CD14-positive monocyte (primary cell): ENCODE data around the gene FTL. TPM values are rescaled to one million over a fixed set of nuclear protein-coding genes. Genes with fewer than 3 reads are reported as not detected.

Source experiments
- DNase-seq, 3 donors: peaks; one replicate each; pipeline ENCODE4 v3.0.0-alpha.2; 2011 to 2022
- H2AFZ ChIP-seq: 2 replicates; pipeline ENCODE4 v1.6.0; 2012; ENCODE audit warnings: mild to moderate bottlenecking, low read depth, low read length, inconsistent platforms; ENCODE audit not compliant: insufficient read depth, poor library complexity, severe bottlenecking
- H3K27ac ChIP-seq, 2 donors: 1 replicate in 1 of 2; 2 replicates in 1 of 2; pipeline ENCODE4 v1.5.1; 2012 to 2013; ENCODE audit warnings: low read length in 2 of 2, control low read depth in 1 of 2, inconsistent platforms in 1 of 2, low read depth in 1 of 2, mild to moderate bottlenecking in 1 of 2
- H3K27me3 ChIP-seq, 2 donors: one replicate each; pipeline versions ENCODE4 v1.6.0 to v1.6.1; 2011 to 2013; ENCODE audit warnings: low read length in 2 of 2; ENCODE audit not compliant: control insufficient read depth in 2 of 2, insufficient read depth in 2 of 2
- H3K36me3 ChIP-seq, 2 donors: replicated peaks in 1 of 2; 1 replicate in 1 of 2; 2 replicates in 1 of 2; pipeline versions ENCODE4 v1.5.1 to v1.6.1; 2012 to 2013; ENCODE audit warnings: low read length in 2 of 2, control low read depth in 1 of 2, inconsistent platforms in 1 of 2, mild to moderate bottlenecking in 1 of 2; ENCODE audit not compliant: insufficient read depth in 2 of 2, control insufficient read depth in 1 of 2
- H3K4me1 ChIP-seq, 2 donors: 1 replicate in 1 of 2; 2 replicates in 1 of 2; pipeline versions ENCODE4 v1.5.1 to v1.6.1; 2012 to 2013; ENCODE audit warnings: low read length in 2 of 2, control low read depth in 1 of 2, inconsistent platforms in 1 of 2, mild to moderate bottlenecking in 1 of 2, moderate library complexity in 1 of 2; ENCODE audit not compliant: insufficient read depth in 2 of 2, control insufficient read depth in 1 of 2
- H3K4me2 ChIP-seq: replicated peaks from 2 replicates; pipeline ENCODE3; 2012; ENCODE audit warnings: low read length, moderate library complexity, mild to moderate bottlenecking; ENCODE audit not compliant: poor library complexity, severe bottlenecking; ENCODE audit errors: extremely low read depth
- H3K4me3 ChIP-seq, 3 experiments: fragments of 200-600 bp in 1 of 3; sonication (generic) in 1 of 3; replicated peaks in 1 of 3; 1 replicate in 2 of 3; 2 replicates in 1 of 3; pipeline ENCODE4 v1.5.1; 2011 to 2013; ENCODE audit warnings: low read length in 3 of 3, mild to moderate bottlenecking in 3 of 3, control low read depth in 2 of 3, low read depth in 2 of 3, inconsistent platforms in 1 of 3, moderate library complexity in 1 of 3
- H3K79me2 ChIP-seq: 2 replicates; pipeline ENCODE4 v1.6.0; 2012; ENCODE audit warnings: mild to moderate bottlenecking, control low read depth, inconsistent platforms, low read length, moderate library complexity; ENCODE audit not compliant: insufficient read depth
- H3K9ac ChIP-seq: 2 replicates; pipeline ENCODE4 v1.6.0; 2017; ENCODE audit warnings: low read length, mild to moderate bottlenecking; ENCODE audit not compliant: insufficient read depth, poor library complexity, severe bottlenecking
- H3K9me3 ChIP-seq, 2 donors: replicated peaks in 1 of 2; 1 replicate in 1 of 2; 2 replicates in 1 of 2; pipeline versions ENCODE4 v1.5.1 to v1.6.1; 2012 to 2013; ENCODE audit warnings: low read length in 2 of 2, control low read depth in 1 of 2; ENCODE audit not compliant: control insufficient read depth in 1 of 2, insufficient read depth in 1 of 2
- H4K20me1 ChIP-seq: 2 replicates; pipeline ENCODE4 v1.6.0; 2012; ENCODE audit warnings: mild to moderate bottlenecking, low read length, control low read depth, moderate library complexity; ENCODE audit not compliant: insufficient read depth
- H3K27ac Mint-ChIP-seq, 7 donors: one replicate each; pipeline ENCODE4 v1.8.0; 2020; ENCODE audit warnings: mild to moderate bottlenecking in 7 of 7, mixed read lengths in 7 of 7, moderate library complexity in 6 of 7, inconsistent platforms in 2 of 7
- H3K27me3 Mint-ChIP-seq, 3 donors: one replicate each; pipeline ENCODE4 v1.8.0; 2021 to 2022; ENCODE audit warnings: low read depth in 3 of 3, mild to moderate bottlenecking in 3 of 3, mixed read lengths in 3 of 3, moderate library complexity in 3 of 3, inconsistent platforms in 1 of 3
- H3K36me3 Mint-ChIP-seq, 2 donors: one replicate each; pipeline ENCODE4 v1.8.0; 2020; ENCODE audit warnings: mixed read lengths in 2 of 2, inconsistent platforms in 1 of 2, mild to moderate bottlenecking in 1 of 2
- H3K4me1 Mint-ChIP-seq: one replicate; pipeline ENCODE4 v1.8.0; 2020; ENCODE audit warnings: mild to moderate bottlenecking, mixed read lengths
- H3K4me3 Mint-ChIP-seq, 2 donors: one replicate each; pipeline ENCODE4 v1.8.0; 2020; ENCODE audit warnings: mild to moderate bottlenecking in 2 of 2, mixed read lengths in 2 of 2, moderate library complexity in 1 of 2
- H3K9me3 Mint-ChIP-seq, 7 donors: one replicate each; pipeline ENCODE4 v1.8.0; 2020 to 2022; ENCODE audit warnings: mixed read lengths in 7 of 7, mild to moderate bottlenecking in 6 of 7, moderate library complexity in 6 of 7, inconsistent platforms in 2 of 7
- WGBS: methylation state at CpG from one replicate; pipeline ENCODE4 v1.1.5; 2013; ENCODE audit warnings: missing lambda C conversion rate; ENCODE audit not compliant: insufficient coverage; 5-methylcytosine and 5-hydroxymethylcytosine counted together
- intact Hi-C, 2 donors: fragments of 100-400 bp; cut with micrococcal nuclease; formaldehyde crosslinking; loops; one replicate each; pipeline versions ENCODE4 v1.15.0 to v1.15.1; 2023
- polyA plus RNA-seq, 3 donors: library from polyadenylated mRNA; depleted of rRNA in 1 of 3; unstranded in 2 of 3; stranded (reverse) in 1 of 3; fragments of 300-500 nt in 2 of 3; fragments of >200 nt in 1 of 3; fragmentation: Illumina TruSeq in 2 of 3; gene quantifications; 1 replicate in 2 of 3; 2 replicates in 1 of 3; pipeline ENCODE4 v1.2.3, GENCODE V29; 2012 to 2021
- TF ChIP-seq, protein P1 (sequence below): fragments of 200-600 bp; IDR thresholded peaks from one replicate; pipeline ENCODE4 v1.8.0; 2022; ENCODE audit warnings: antibody characterized with exemption, mild to moderate bottlenecking

FTL gene
- polyA plus RNA-seq, 3 donors: 4,468 to 26,681 (median 23,650) TPM

DNA sequence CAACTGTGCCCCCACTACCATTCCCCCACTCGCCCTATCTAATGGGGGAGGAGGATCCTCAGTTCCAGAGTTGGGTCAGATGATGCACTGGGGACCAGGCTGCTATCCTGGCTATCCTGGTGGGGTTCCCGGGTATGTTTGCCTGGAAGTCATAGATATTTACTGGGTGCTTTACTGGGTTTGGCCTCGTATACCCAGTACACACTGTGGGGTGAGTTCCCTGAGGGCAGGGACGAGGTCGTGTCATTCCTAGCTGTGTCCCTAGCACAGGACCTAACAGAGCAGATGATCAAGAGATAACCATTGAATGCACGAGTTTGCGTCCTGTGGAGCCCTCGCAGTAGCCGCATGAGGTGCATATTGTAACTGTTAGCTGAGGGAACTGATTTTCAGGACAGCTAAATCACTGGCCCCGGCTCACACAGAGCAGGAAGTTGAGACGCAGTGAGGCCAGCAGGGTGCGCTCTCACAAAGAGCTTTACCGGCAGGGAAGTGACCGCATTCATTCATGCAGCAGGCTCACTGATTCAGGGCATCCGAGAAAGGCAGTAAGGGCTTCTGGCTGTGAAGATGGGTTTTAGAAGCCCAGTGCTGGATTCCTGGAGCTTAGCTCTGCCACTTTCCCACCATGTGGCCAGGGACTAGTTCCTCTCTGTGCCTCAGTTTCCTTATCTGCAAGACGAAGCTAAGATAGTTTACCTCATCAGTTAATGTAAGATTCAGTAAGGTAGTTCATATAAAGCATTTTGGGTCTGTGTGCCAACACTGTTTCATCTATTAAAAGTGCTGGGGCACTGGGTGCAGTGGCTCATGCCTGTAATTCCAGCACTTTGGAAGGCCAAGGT lies 34.6 kb downstream of the FTL start:
- Histone ChIP-seq H2AFZ (no peak overlapping the region), H3K27me3 (no peaks in the 10 kb centered on the region), H3K79me2 (peaks cover 31% of the 10 kb centered on the region), H3K9ac (no peak overlapping the region), H3K36me3 (peaks cover 15 to 30% of the 10 kb centered on the region in 2 donors), H3K4me2 (no peak overlapping the region), H4K20me1 (no peaks in the 10 kb centered on the region), H3K4me3 (no peak overlapping the region), H3K27ac (no peak overlapping the region), H3K4me1 (peaks cover 3 to 7% of the 10 kb centered on the region in 2 donors), H3K9me3 (no peaks in the 10 kb centered on the region)
- H3K27me3 Mint-ChIP-seq: peaks cover 0 to 2% (median 0%) of the 10 kb centered on the region in 3 donors
- 70% methylated on average over 15 of the region's 16 CpGs for WGBS
- H3K4me1 Mint-ChIP-seq: peaks cover 6% of the 10 kb centered on the region
- H3K9me3 Mint-ChIP-seq: no peaks in the 10 kb centered on the region
- intact Hi-C loops: loop anchor here in 1 of 2 donors (10.0 kb wide), 1 partner anchor 675 kb away; the partner anchor contains the start of gene EMP3
- H3K27ac Mint-ChIP-seq: peak overlapping the region in 3 of 7 donors; percentile 10 to 74 (median 42)
- TF ChIP-seq, protein P1, sequence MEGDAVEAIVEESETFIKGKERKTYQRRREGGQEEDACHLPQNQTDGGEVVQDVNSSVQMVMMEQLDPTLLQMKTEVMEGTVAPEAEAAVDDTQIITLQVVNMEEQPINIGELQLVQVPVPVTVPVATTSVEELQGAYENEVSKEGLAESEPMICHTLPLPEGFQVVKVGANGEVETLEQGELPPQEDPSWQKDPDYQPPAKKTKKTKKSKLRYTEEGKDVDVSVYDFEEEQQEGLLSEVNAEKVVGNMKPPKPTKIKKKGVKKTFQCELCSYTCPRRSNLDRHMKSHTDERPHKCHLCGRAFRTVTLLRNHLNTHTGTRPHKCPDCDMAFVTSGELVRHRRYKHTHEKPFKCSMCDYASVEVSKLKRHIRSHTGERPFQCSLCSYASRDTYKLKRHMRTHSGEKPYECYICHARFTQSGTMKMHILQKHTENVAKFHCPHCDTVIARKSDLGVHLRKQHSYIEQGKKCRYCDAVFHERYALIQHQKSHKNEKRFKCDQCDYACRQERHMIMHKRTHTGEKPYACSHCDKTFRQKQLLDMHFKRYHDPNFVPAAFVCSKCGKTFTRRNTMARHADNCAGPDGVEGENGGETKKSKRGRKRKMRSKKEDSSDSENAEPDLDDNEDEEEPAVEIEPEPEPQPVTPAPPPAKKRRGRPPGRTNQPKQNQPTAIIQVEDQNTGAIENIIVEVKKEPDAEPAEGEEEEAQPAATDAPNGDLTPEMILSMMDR: peak; percentile 68
- peak; percentile 31 to 58 (median 35) for DNase-seq
- H3K4me3 Mint-ChIP-seq: no peak overlapping the region
- peaks cover 23 to 46% of the 10 kb centered on the region in 2 donors for H3K36me3 Mint-ChIP-seq

DNA sequence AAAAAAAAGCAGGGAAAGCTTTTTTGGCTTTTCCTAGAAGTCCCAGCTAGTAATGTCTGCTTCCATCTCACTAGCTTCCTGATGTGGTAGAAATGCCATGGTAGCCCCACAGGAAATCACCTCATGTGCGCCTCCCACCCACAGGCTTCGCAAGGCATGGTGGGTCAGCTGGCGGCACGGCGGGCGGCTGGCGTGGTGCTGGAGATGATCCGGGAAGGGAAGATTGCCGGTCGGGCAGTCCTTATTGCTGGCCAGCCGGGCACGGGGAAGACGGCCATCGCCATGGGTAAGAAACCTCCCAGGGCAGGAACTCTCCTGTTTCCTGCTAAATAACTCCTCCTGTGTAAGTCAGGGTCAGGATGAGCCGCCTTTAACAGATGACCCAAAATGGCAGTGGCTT lies 39.0 kb downstream of the FTL start:
- peaks cover 0 to 2% (median 2%) of the 10 kb centered on the region in 3 donors for H3K27me3 Mint-ChIP-seq
- DNase-seq: no peak
- H3K4me1 ChIP-seq: no peaks in the 10 kb centered on the region
- H3K4me3 ChIP-seq: no peak overlapping the region
- H2AFZ ChIP-seq: no peak overlapping the region
- no peak overlapping the region for H3K4me3 Mint-ChIP-seq
- H3K79me2 ChIP-seq: no peaks in the 10 kb centered on the region
- no peak overlapping the region for H3K27ac Mint-ChIP-seq
- no peaks in the 10 kb centered on the region for H3K4me1 Mint-ChIP-seq
- no peaks in the 10 kb centered on the region for H3K9me3 ChIP-seq
- no peak overlapping the region for H3K9ac ChIP-seq
- H3K4me2 ChIP-seq: no peak overlapping the region
- H3K36me3 ChIP-seq: peaks cover 38 to 57% of the 10 kb centered on the region in 2 donors
- peaks cover 41 to 74% of the 10 kb centered on the region in 2 donors for H3K36me3 Mint-ChIP-seq
- H3K27ac ChIP-seq: no peak overlapping the region
- no peaks in the 10 kb centered on the region for H3K27me3 ChIP-seq
- TF ChIP-seq, protein P1: no peak
- 99% methylated on average over 12 of the region's 15 CpGs for whole genome bisulfite sequencing
- no peaks in the 10 kb centered on the region for H4K20me1 ChIP-seq
- no peaks in the 10 kb centered on the region for H3K9me3 Mint-ChIP-seq
- intact Hi-C loops: no loop called here
